Measurements from ENCODE around the gene EIF6.

EIF6 gene

GRCh38 chr20:35284267-35284991, at the start of gene EIF6:
Gene EIF6 (minus strand): TSS chr20:35284772. CDS start chr20:35284487, 285 bp downstream.
- DNase-seq (ENCODE audit: low read depth), result peak; percentile 84

- DNase-seq (ENCODE audit: low read depth), result no peak
Measured at GRCh38 chr20:35333606-35334005, 49.0 kb upstream of the EIF6 start.

GRCh38 chr20:35332540-35333200, 48.1 kb upstream of the EIF6 start:
- DNase-seq (ENCODE audit: low read depth), result no peak

- DNase-seq (ENCODE audit: low read depth), result no peak
Measured at GRCh38 chr20:35329435-35330139, 45.0 kb upstream of the EIF6 start.

- DNase-seq (ENCODE audit: low read depth), result no peak
Measured at GRCh38 chr20:35328689-35329088, 44.1 kb upstream of the EIF6 start.

- DNase-seq (ENCODE audit: low read depth), result no peak
Measured at GRCh38 chr20:35328095-35328685, 43.6 kb upstream of the EIF6 start.

GRCh38 chr20:35327074-35327976, 42.8 kb upstream of the EIF6 start:
- peak; percentile 63 for DNase-seq (ENCODE audit: low read depth)

- no peak for DNase-seq (ENCODE audit: low read depth)
Measured at GRCh38 chr20:35326740-35327073, 42.1 kb upstream of the EIF6 start.

- DNase-seq (ENCODE audit: low read depth), result peak; percentile 79
Measured at GRCh38 chr20:35326021-35326739, 41.6 kb upstream of the EIF6 start.

- DNase-seq (ENCODE audit: low read depth), result no peak
Measured at GRCh38 chr20:35325401-35325800, 40.8 kb upstream of the EIF6 start.

- DNase-seq (ENCODE audit: low read depth), result no peak
Measured at GRCh38 chr20:35320396-35321126, 36.0 kb upstream of the EIF6 start.

- DNase-seq (ENCODE audit: low read depth), result no peak
Measured at GRCh38 chr20:35319871-35320197, 35.3 kb upstream of the EIF6 start.

GRCh38 chr20:35319192-35319870, 34.8 kb upstream of the EIF6 start:
- DNase-seq (ENCODE audit: low read depth), result no peak

GRCh38 chr20:35318502-35319157, 34.1 kb upstream of the EIF6 start:
- DNase-seq (ENCODE audit: low read depth), result peak; percentile 31

- no peak for DNase-seq (ENCODE audit: low read depth)
Measured at GRCh38 chr20:35317416-35318210, 33.0 kb upstream of the EIF6 start.

- DNase-seq (ENCODE audit: low read depth), result no peak
Measured at GRCh38 chr20:35316086-35316485, 31.5 kb upstream of the EIF6 start.

GRCh38 chr20:35315632-35316020, 31.1 kb upstream of the EIF6 start:
- peak; percentile 47 for DNase-seq (ENCODE audit: low read depth)

- DNase-seq (ENCODE audit: low read depth), result peak; percentile 65
Measured at GRCh38 chr20:35314816-35315631, 30.5 kb upstream of the EIF6 start.
